H1 (cell line): ENCODE results near the gene CTLA4. TPM values are rescaled to one million over a fixed set of nuclear protein-coding genes. Genes with fewer than 3 reads are reported as not detected.

Source experiments
- CTCF ChIA-PET: fragments of 300-600 bp; sonication (Branson Sonifier 250); formaldehyde crosslinking; loops from one replicate; lab custom pipeline; 2021; ENCODE audit not compliant: partially characterized antibody; lab: Charles Lee
- POLR2A ChIA-PET: fragments of 300-600 bp; sonication (Branson Sonifier 250); formaldehyde crosslinking; loops from one replicate; lab custom pipeline; 2021; ENCODE audit warnings: inconsistent platforms; ENCODE audit not compliant: partially characterized antibody; lab: Charles Lee
- DNase-seq, 2 experiments: peaks; one replicate each; pipeline versions ENCODE4 v3.0.0 to v3.0.0-alpha.2; 2010 to 2022; ENCODE audit warnings: low spot score in 2 of 2, low read depth in 1 of 2, mixed read lengths in 1 of 2
- FAIRE-seq: peaks from 2 replicates; lab custom pipeline; 2011; peaks lifted over from hg19 to GRCh38; lab: Jason Lieb, UNC
- H2AFZ ChIP-seq: 2 replicates; pipeline ENCODE4 v1.8.1; 2012; ENCODE audit warnings: low read length, inconsistent platforms
- H2AK5ac ChIP-seq: 2 replicates; pipeline ENCODE4 v1.6.1; 2013; ENCODE audit warnings: low read depth, low read length
- H2BK120ac ChIP-seq: replicated peaks from 2 replicates; pipeline ENCODE3; 2013; ENCODE audit warnings: low read depth, low read length, inconsistent platforms
- H2BK12ac ChIP-seq: 2 replicates; pipeline ENCODE4 v1.6.1; 2013; ENCODE audit warnings: low read depth, low read length
- H2BK15ac ChIP-seq: 2 replicates; pipeline ENCODE4 v1.6.1; 2013; ENCODE audit warnings: low read length
- H2BK20ac ChIP-seq: 2 replicates; pipeline ENCODE4 v1.6.1; 2013; ENCODE audit warnings: low read length
- H2BK5ac ChIP-seq: 2 replicates; pipeline ENCODE4 v1.6.1; 2013; ENCODE audit warnings: low read depth, low read length
- H3K14ac ChIP-seq: 2 replicates; pipeline ENCODE4 v1.6.1; 2013; ENCODE audit warnings: inconsistent platforms; ENCODE audit not compliant: insufficient read length
- H3K18ac ChIP-seq: 2 replicates; pipeline ENCODE4 v1.6.1; 2013; ENCODE audit warnings: low read length; ENCODE audit errors: extremely low read depth
- H3K23ac ChIP-seq: 2 replicates; pipeline ENCODE4 v1.6.1; 2013; ENCODE audit warnings: inconsistent platforms; ENCODE audit not compliant: insufficient read length
- H3K23me2 ChIP-seq: 2 replicates; pipeline ENCODE4 v1.6.1; 2013; ENCODE audit warnings: low read depth, low read length
- H3K27ac ChIP-seq: 2 replicates; pipeline ENCODE4 v1.6.1; 2011; ENCODE audit warnings: low read depth, low read length, inconsistent platforms
- H3K27me3 ChIP-seq, 4 experiments: replicated peaks in 1 of 4; 1 replicate in 1 of 4; 2 replicates in 3 of 4; pipeline versions ENCODE4 v1.6.1 to v1.8.1; 2011 to 2013; ENCODE audit warnings: low read length in 3 of 4, mild to moderate bottlenecking in 3 of 4, inconsistent platforms in 2 of 4, mixed read lengths in 2 of 4, moderate library complexity in 1 of 4; ENCODE audit not compliant: control insufficient read depth in 3 of 4, insufficient read depth in 3 of 4; ENCODE audit errors: extremely low read depth in 1 of 4
- H3K36me3 ChIP-seq, 4 experiments: 2 replicates each; pipeline versions ENCODE4 v1.6.1 to v1.8.1; 2011 to 2013; ENCODE audit warnings: mild to moderate bottlenecking in 4 of 4, low read length in 3 of 4, moderate library complexity in 2 of 4, control low read depth in 1 of 4, inconsistent platforms in 1 of 4; ENCODE audit not compliant: insufficient read depth in 4 of 4, control insufficient read depth in 2 of 4
- H3K4ac ChIP-seq: replicated peaks from 2 replicates; pipeline ENCODE3; 2013; ENCODE audit warnings: low read length, low read depth, mixed read lengths, inconsistent platforms; ENCODE audit not compliant: insufficient read length
- H3K4me1 ChIP-seq, 4 experiments: replicated peaks in 1 of 4; 1 replicate in 1 of 4; 2 replicates in 3 of 4; pipeline versions ENCODE4 v1.6.1 to v1.8.1; 2011 to 2013; ENCODE audit warnings: low read length in 3 of 4, inconsistent platforms in 2 of 4, mixed read lengths in 1 of 4; ENCODE audit not compliant: insufficient read depth in 4 of 4, control insufficient read depth in 3 of 4
- H3K4me2 ChIP-seq, 2 experiments: 2 replicates each; pipeline versions ENCODE4 v1.6.1 to v1.8.1; 2011 to 2013; ENCODE audit warnings: low read depth in 2 of 2, low read length in 2 of 2, control low read depth in 1 of 2, inconsistent platforms in 1 of 2, mild to moderate bottlenecking in 1 of 2; ENCODE audit not compliant: insufficient read depth in 1 of 2
- H3K4me3 ChIP-seq, 4 experiments: fragments of 200-600, 300-600 bp in 1 of 4; sonication (generic), shearing (Covaris generic), sonication (Bioruptor Twin) in 1 of 4; 2 replicates each; pipeline versions ENCODE4 v1.5.1 to v1.8.1; 2011 to 2016; ENCODE audit warnings: low read length in 4 of 4, low read depth in 3 of 4, control low read depth in 2 of 4, inconsistent platforms in 2 of 4, mild to moderate bottlenecking in 2 of 4, mixed read lengths in 1 of 4, moderate library complexity in 1 of 4; ENCODE audit not compliant: insufficient read depth in 2 of 4; ENCODE audit errors: extremely low read depth in 1 of 4
- H3K56ac ChIP-seq: replicated peaks from 2 replicates; pipeline ENCODE3; 2013; ENCODE audit warnings: low read depth, mild to moderate bottlenecking, mixed read lengths, low read length, inconsistent platforms; ENCODE audit not compliant: insufficient read length
- H3K79me1 ChIP-seq: 2 replicates; pipeline ENCODE4 v1.6.1; 2013; ENCODE audit warnings: low read depth, low read length, control low read depth
- H3K79me2 ChIP-seq, 2 experiments: 2 replicates each; pipeline versions ENCODE4 v1.6.1 to v1.8.1; 2012 to 2013; ENCODE audit warnings: low read length in 2 of 2, mild to moderate bottlenecking in 2 of 2, inconsistent platforms in 1 of 2; ENCODE audit not compliant: insufficient read depth in 2 of 2, control insufficient read depth in 1 of 2
- H3K9ac ChIP-seq, 4 experiments: replicated peaks in 1 of 4; 1 replicate in 1 of 4; 2 replicates in 3 of 4; pipeline versions ENCODE4 v1.6.1 to v1.8.1; 2011 to 2013; ENCODE audit warnings: low read depth in 3 of 4, low read length in 3 of 4, control low read depth in 2 of 4, mild to moderate bottlenecking in 2 of 4, moderate library complexity in 2 of 4, inconsistent platforms in 1 of 4; ENCODE audit errors: extremely low read depth in 1 of 4
- H3K9me3 ChIP-seq, 2 experiments: 2 replicates each; pipeline versions ENCODE4 v1.6.1 to v1.8.1; 2012 to 2013; ENCODE audit warnings: mild to moderate bottlenecking in 2 of 2, moderate library complexity in 2 of 2, control low read depth in 1 of 2, inconsistent platforms in 1 of 2, low read depth in 1 of 2, low read length in 1 of 2, mixed read lengths in 1 of 2; ENCODE audit not compliant: insufficient read depth in 2 of 2
- H4K20me1 ChIP-seq, 2 experiments: replicated peaks in 1 of 2; 2 replicates each; pipeline versions ENCODE3 to v1.8.1; 2011 to 2013; ENCODE audit warnings: inconsistent platforms in 2 of 2, low read length in 2 of 2, mild to moderate bottlenecking in 1 of 2; ENCODE audit not compliant: insufficient read depth in 2 of 2, control insufficient read depth in 1 of 2
- H4K5ac ChIP-seq: 2 replicates; pipeline ENCODE4 v1.6.1; 2013; ENCODE audit warnings: low read length, low read depth, mixed read lengths, inconsistent platforms; ENCODE audit not compliant: insufficient read length
- H4K8ac ChIP-seq: 2 replicates; pipeline ENCODE4 v1.8.0; 2013; ENCODE audit warnings: mild to moderate bottlenecking, moderate library complexity, low read length, inconsistent platforms; ENCODE audit not compliant: insufficient read depth; ENCODE audit errors: extremely low read depth
- H4K91ac ChIP-seq: replicated peaks from 2 replicates; pipeline ENCODE3; 2013; ENCODE audit warnings: low read length, mixed read lengths, inconsistent platforms; ENCODE audit not compliant: insufficient read length
- CHD2 ChIP-seq: IDR thresholded peaks from 2 replicates; pipeline ENCODE4 v1.6.1; 2012; ENCODE audit warnings: low read length, improper control_type of control experiment
- POLR2AphosphoS5 ChIP-seq: IDR thresholded peaks from 2 replicates; pipeline ENCODE4 v1.6.1; 2011; ENCODE audit warnings: low read depth, low read length
- WGBS, 2 experiments: shearing (Covaris generic) in 1 of 2; methylation state at CpG; one replicate each; pipeline versions ENCODE4 v1.1.6 to v1.1.7; 2013 to 2015; ENCODE audit warnings: low lambda C conversion rate in 2 of 2, mixed read lengths in 2 of 2, inconsistent platforms in 1 of 2, low coverage in 1 of 2, missing lambda C conversion rate in 1 of 2; ENCODE audit not compliant: insufficient replicate concordance in 2 of 2, insufficient coverage in 1 of 2, insufficient read length in 1 of 2; ENCODE audit errors: extremely low coverage in 1 of 2, missing lambda C conversion rate in 1 of 2; 5-methylcytosine and 5-hydroxymethylcytosine counted together
- polyA plus RNA-seq, 7 experiments: library from polyadenylated mRNA; depleted of rRNA in 3 of 7; stranded (reverse) in 5 of 7; unstranded in 2 of 7; fragments of >200 nt in 5 of 7; fragments of 200-250 nt in 2 of 7; gene quantifications; 1 replicate in 5 of 7; 2 replicates in 1 of 7; 4 replicates in 1 of 7; pipeline versions ENCODE4 v1.2.1 to v1.2.3, GENCODE V29; 2011 to 2013; ENCODE audit warnings: missing spikeins in 2 of 7, mixed read lengths in 2 of 7
- total RNA-seq: library from RNA; stranded (reverse); fragmentation: NEBNext Ultra II Directional; extraction: Animal tissue kit (Norgen Biotek cat#: 25700); gene quantifications from 2 replicates; pipeline ENCODE4 v1.2.1, GENCODE V29; 2021

CTLA4 gene
- total and polyA plus RNA-seq, 2 of the 8 experiments (the other 6 are each of a cell fraction or from before 2014, with no cell fraction given), result not detected

GRCh38 chr2:203882551-203882950, 15.0 kb downstream of the CTLA4 start:
- WGBS, 2 experiments, result 92 to 100% methylated on average over 1 of the region's 1 CpG
- no peaks in the 10 kb centered on the region for H3K36me3 ChIP-seq
- no peak overlapping the region for H4K91ac ChIP-seq
- DNase-seq (no peak), FAIRE-seq (no peak)
- H3K79me2 ChIP-seq, result no peaks in the 10 kb centered on the region
- H4K8ac ChIP-seq, result no peak overlapping the region
- no peaks in the 10 kb centered on the region for H3K9me3 ChIP-seq
- H3K4me3 ChIP-seq, result no peak overlapping the region
- H3K23ac ChIP-seq, result no peak overlapping the region
- H3K79me1 ChIP-seq, result no peaks in the 10 kb centered on the region
- H4K5ac ChIP-seq, result no peak overlapping the region
- H2BK15ac ChIP-seq, result no peak overlapping the region
- H3K27me3 ChIP-seq, result no peaks in the 10 kb centered on the region
- H3K4me2 ChIP-seq, result no peak overlapping the region
- H2AK5ac ChIP-seq, result no peak overlapping the region
- no peak overlapping the region for H2AFZ ChIP-seq
- no peak overlapping the region for H2BK20ac ChIP-seq
- H3K27ac ChIP-seq, result no peak overlapping the region
- TF ChIP-seq POLR2AphosphoS5 (no peak), CHD2 (no peak)
- H2BK120ac ChIP-seq, result no peak overlapping the region
- no peak overlapping the region for H3K18ac ChIP-seq
- H2BK5ac ChIP-seq, result no peak overlapping the region
- ChIA-PET POLR2A (no interaction called here), CTCF (interaction anchor here (0.6 to 1.5 kb wide), 2 partner anchors 27 to 615 kb away, joined by 3 to 5 read pairs; no protein-coding TSS in a partner anchor)
- H3K4me1 ChIP-seq, result no peaks in the 10 kb centered on the region
- no peak overlapping the region for H2BK12ac ChIP-seq
- H3K4ac ChIP-seq, result no peak overlapping the region
- no peaks in the 10 kb centered on the region for H4K20me1 ChIP-seq
- no peak overlapping the region for H3K14ac ChIP-seq
- no peaks in the 10 kb centered on the region for H3K23me2 ChIP-seq
- no peak overlapping the region for H3K9ac ChIP-seq
- no peak overlapping the region for H3K56ac ChIP-seq
